ENCODE results near the gene SUCNR1.

DNA sequence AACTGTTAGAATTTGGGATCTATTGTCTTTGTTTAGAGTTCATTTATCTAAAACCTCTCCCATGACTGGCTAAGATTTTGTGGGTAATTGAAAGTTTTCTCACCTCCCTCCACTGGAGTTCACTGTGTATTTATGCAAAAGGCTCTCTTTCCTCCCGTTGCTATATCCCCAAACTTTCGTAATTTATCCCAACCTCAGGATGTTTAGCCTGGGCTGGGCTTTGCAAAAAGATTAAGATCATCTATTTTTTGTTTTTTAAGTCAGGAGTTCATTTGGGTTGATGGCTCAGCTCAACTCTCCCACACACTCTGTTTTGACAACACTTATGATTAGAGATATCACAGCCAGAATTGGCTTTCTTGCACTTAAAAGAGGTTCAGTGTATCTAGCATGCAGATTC is 27.0 kb downstream of the SUCNR1 start:
- TF ChIP-seq GATA2 (IDR thresholded peaks at IDR 0.05; ENCODE audit: low read depth, low read length) = no peak
- no peak for TF ChIP-seq GATA3 (IDR thresholded peaks at IDR 0.05; ENCODE audit: low read depth, low read length)
